GM19238 (cell line): ENCODE results near the gene H3-3A.

Source experiments
- DNase-seq: peaks from one replicate; pipeline ENCODE4 v3.0.0; 2011; ENCODE audit warnings: low spot score; ENCODE audit not compliant: insufficient read length

Gene H3-3A

GRCh38 chr1:226052061-226052460 is 10.5 kb upstream of the H3-3A start:
- no peak for DNase-seq

- DNase-seq, result no peak
Observed at GRCh38 chr1:226054519-226055327, 7.8 kb upstream of the H3-3A start.

- DNase-seq, result no peak
Observed at GRCh38 chr1:226059709-226060108, 2.8 kb upstream of the H3-3A start.

GRCh38 chr1:226060427-226060826 is 2.1 kb upstream of the H3-3A start:
- no peak for DNase-seq

GRCh38 chr1:226061068-226061840 is 1.3 kb upstream of the H3-3A start:
- no peak for DNase-seq

- no peak for DNase-seq
Observed at GRCh38 chr1:226061841-226062557, 517 bp upstream of the H3-3A start.

- DNase-seq, result no peak
Observed at GRCh38 chr1:226063224-226063976, 884 bp downstream of the H3-3A start.

- no peak for DNase-seq
Observed at GRCh38 chr1:226063977-226064815, 1.7 kb downstream of the H3-3A start.

- no peak for DNase-seq
Observed at GRCh38 chr1:226064816-226065248, 2.3 kb downstream of the H3-3A start.

- no peak for DNase-seq
Observed at GRCh38 chr1:226066415-226067078, 4.0 kb downstream of the H3-3A start.

- no peak for DNase-seq
Observed at GRCh38 chr1:226069811-226070489, 7.4 kb downstream of the H3-3A start.

- DNase-seq, result no peak
Observed at GRCh38 chr1:226072347-226072746, 9.8 kb downstream of the H3-3A start.

GRCh38 chr1:226073184-226073950 is 10.9 kb downstream of the H3-3A start:
- DNase-seq, result no peak

- no peak for DNase-seq
Observed at GRCh38 chr1:226074046-226074445, 11.5 kb downstream of the H3-3A start.

- DNase-seq, result no peak
Observed at GRCh38 chr1:226076378-226076777, 13.9 kb downstream of the H3-3A start.

GRCh38 chr1:226078374-226078773 is 15.9 kb downstream of the H3-3A start:
- no peak for DNase-seq

GRCh38 chr1:226082587-226082917 is 20.0 kb downstream of the H3-3A start:
- no peak for DNase-seq

GRCh38 chr1:226082959-226083301 is 20.4 kb downstream of the H3-3A start:
- no peak for DNase-seq
